SK-N-MC (cell line): Measurements from ENCODE around the gene DNAH11.

Source experiments
- EZH2 ChIP-seq: fragments of 200-600 bp; sonication (generic); IDR thresholded peaks from one replicate; pipeline ENCODE4 v1.6.1; 2017; ENCODE audit warnings: antibody characterized with exemption
- FOXP2 ChIP-seq: optimal IDR thresholded peaks from 2 replicates; pipeline ENCODE3; 2011; ENCODE audit warnings: mild to moderate bottlenecking, moderate library complexity; ENCODE audit not compliant: insufficient read depth; ENCODE audit errors: extremely low read length, control extremely low read depth
- POLR2AphosphoS5 ChIP-seq: IDR thresholded peaks from 2 replicates; pipeline ENCODE4 v1.6.1; 2012; ENCODE audit warnings: mild to moderate bottlenecking, low read depth, low read length, borderline replicate concordance

GRCh38 chr7:21656081-21656480, 113.2 kb downstream of the DNAH11 start:
- TF ChIP-seq POLR2AphosphoS5 (no peak), EZH2 (no peak), FOXP2 (no peak)
